Measurements from ENCODE around the gene KCNT2.

DNA sequence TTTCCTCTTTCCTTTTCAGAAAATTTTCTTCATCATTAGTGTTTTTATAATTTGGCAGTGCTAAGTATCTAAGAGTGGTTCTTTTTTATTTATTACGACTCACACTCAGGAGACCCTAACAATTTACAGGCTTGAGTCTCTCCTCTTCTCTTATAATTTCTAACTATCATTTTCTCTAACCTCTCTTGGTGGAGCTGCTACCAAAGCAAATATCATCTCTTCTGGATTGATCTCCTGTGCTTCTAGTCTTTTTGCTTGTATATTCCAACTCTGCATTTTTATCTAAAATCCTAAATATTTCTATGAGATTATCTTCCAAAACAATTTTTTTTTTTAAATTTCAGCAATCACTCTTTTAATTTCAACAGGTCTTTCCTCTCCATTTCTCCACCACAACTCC lies 250.3 kb downstream of the KCNT2 start:
- TF ChIP-seq POLR2A (IDR thresholded peaks at IDR 0.05): no peak
- TF ChIP-seq, protein P1, sequence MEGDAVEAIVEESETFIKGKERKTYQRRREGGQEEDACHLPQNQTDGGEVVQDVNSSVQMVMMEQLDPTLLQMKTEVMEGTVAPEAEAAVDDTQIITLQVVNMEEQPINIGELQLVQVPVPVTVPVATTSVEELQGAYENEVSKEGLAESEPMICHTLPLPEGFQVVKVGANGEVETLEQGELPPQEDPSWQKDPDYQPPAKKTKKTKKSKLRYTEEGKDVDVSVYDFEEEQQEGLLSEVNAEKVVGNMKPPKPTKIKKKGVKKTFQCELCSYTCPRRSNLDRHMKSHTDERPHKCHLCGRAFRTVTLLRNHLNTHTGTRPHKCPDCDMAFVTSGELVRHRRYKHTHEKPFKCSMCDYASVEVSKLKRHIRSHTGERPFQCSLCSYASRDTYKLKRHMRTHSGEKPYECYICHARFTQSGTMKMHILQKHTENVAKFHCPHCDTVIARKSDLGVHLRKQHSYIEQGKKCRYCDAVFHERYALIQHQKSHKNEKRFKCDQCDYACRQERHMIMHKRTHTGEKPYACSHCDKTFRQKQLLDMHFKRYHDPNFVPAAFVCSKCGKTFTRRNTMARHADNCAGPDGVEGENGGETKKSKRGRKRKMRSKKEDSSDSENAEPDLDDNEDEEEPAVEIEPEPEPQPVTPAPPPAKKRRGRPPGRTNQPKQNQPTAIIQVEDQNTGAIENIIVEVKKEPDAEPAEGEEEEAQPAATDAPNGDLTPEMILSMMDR (IDR thresholded peaks at IDR 0.05): no peak
- TF ChIP-seq EP300 (IDR thresholded peaks at IDR 0.05): no peak
